GM23338 (cell line): ENCODE data around the gene RECQL5. TPM values are rescaled to one million over a fixed set of nuclear protein-coding genes. Genes with fewer than 3 reads are reported as not detected.

Experiments used
- ATAC-seq: fragments of 200-7000 bp; cut with Tn5 transposase; 3 replicates; pipeline ENCODE4 v1.9.1; 2020
- DNase-seq: peaks from one replicate; pipeline ENCODE4 v3.0.0-alpha.2; 2015; ENCODE audit warnings: low spot score
- H2AFZ ChIP-seq: fragments of 200-600 bp; sonication (generic); 2 replicates; pipeline ENCODE4 v1.8.0; 2016; ENCODE audit warnings: antibody characterized with exemption, mild to moderate bottlenecking, moderate library complexity
- H3F3A ChIP-seq: fragments of 200-600 bp; sonication (generic); replicated peaks from 2 replicates; pipeline ENCODE4 v1.8.0; 2017; ENCODE audit warnings: antibody characterized with exemption, mixed run types, low read depth
- H3K27ac ChIP-seq: fragments of 200-600 bp; sonication (generic); 2 replicates; pipeline ENCODE4 v1.6.1; 2016; ENCODE audit warnings: low read depth
- H3K27me3 ChIP-seq: fragments of 200-600 bp; sonication (generic); 2 replicates; pipeline ENCODE4 v1.8.0; 2016; ENCODE audit warnings: mild to moderate bottlenecking, mixed run types, moderate library complexity; ENCODE audit not compliant: insufficient read depth
- H3K36me3 ChIP-seq: fragments of 200-600 bp; sonication (generic); 2 replicates; pipeline ENCODE4 v1.8.0; 2016; ENCODE audit warnings: mild to moderate bottlenecking; ENCODE audit not compliant: insufficient read depth
- H3K4me1 ChIP-seq: fragments of 200-600 bp; sonication (generic); 2 replicates; pipeline ENCODE4 v1.8.0; 2016; ENCODE audit warnings: mild to moderate bottlenecking, moderate library complexity; ENCODE audit not compliant: insufficient read depth
- H3K4me2 ChIP-seq: fragments of 200-600 bp; sonication (generic); 2 replicates; pipeline ENCODE4 v1.7.1; 2017; ENCODE audit warnings: mixed run types
- H3K4me3 ChIP-seq: fragments of 200-600 bp; sonication (generic); 2 replicates; pipeline ENCODE4 v1.6.1; 2016; ENCODE audit warnings: mixed run types
- H3K79me2 ChIP-seq: fragments of 200-600 bp; sonication (generic); replicated peaks from 2 replicates; pipeline ENCODE4 v1.8.0; 2017; ENCODE audit warnings: mild to moderate bottlenecking; ENCODE audit not compliant: insufficient read depth
- H3K9me2 ChIP-seq: fragments of 200-600 bp; sonication (generic); 2 replicates; pipeline ENCODE4 v1.8.0; 2017; ENCODE audit not compliant: insufficient read depth
- H4K20me1 ChIP-seq: fragments of 200-600 bp; sonication (generic); replicated peaks from 2 replicates; pipeline ENCODE4 v1.8.0; 2017; ENCODE audit warnings: mild to moderate bottlenecking; ENCODE audit not compliant: insufficient read depth
- H3K27ac Mint-ChIP-seq: 2 replicates; pipeline ENCODE4 v1.8.0; 2020; ENCODE audit warnings: inconsistent platforms, mild to moderate bottlenecking, moderate library complexity, mixed read lengths
- H3K27me3 Mint-ChIP-seq: 3 replicates; pipeline ENCODE4 v1.8.0; 2022; ENCODE audit warnings: low read depth, mild to moderate bottlenecking, moderate library complexity, mixed read lengths, inconsistent platforms; ENCODE audit not compliant: insufficient read depth, poor library complexity
- H3K36me3 Mint-ChIP-seq: 3 replicates; pipeline ENCODE4 v1.8.0; 2021; ENCODE audit warnings: low read depth, mild to moderate bottlenecking, inconsistent platforms, moderate library complexity, mixed read lengths
- H3K4me1 Mint-ChIP-seq: 3 replicates; pipeline ENCODE4 v1.8.0; 2020; ENCODE audit warnings: mild to moderate bottlenecking, inconsistent platforms, mixed read lengths
- H3K4me3 Mint-ChIP-seq: 3 replicates; pipeline ENCODE4 v1.8.0; 2021; ENCODE audit warnings: moderate library complexity, mild to moderate bottlenecking, inconsistent platforms, mixed read lengths
- H3K9me3 Mint-ChIP-seq: 3 replicates; pipeline ENCODE4 v1.8.0; 2020; ENCODE audit warnings: moderate library complexity, mild to moderate bottlenecking, inconsistent platforms, mixed read lengths
- CTCF ChIP-seq, 2 experiments: fragments of 200-600 bp in 1 of 2; sonication (generic) in 1 of 2; conservative IDR thresholded peaks; 2 replicates each; pipeline versions ENCODE4 v1.5.1 to v1.6.1; 2016 to 2017; ENCODE audit warnings: antibody characterized with exemption in 2 of 2, low read depth in 2 of 2, mild to moderate bottlenecking in 2 of 2, moderate library complexity in 1 of 2
- ETS1 ChIP-seq: IDR thresholded peaks from 2 replicates; pipeline ENCODE4 v1.6.1; 2016; ENCODE audit warnings: antibody characterized with exemption
- EZH2 ChIP-seq: fragments of 200-600 bp; sonication (generic); IDR thresholded peaks from one replicate; pipeline ENCODE4 v1.8.0; 2017; ENCODE audit warnings: antibody characterized with exemption, mild to moderate bottlenecking, low read depth; ENCODE audit not compliant: unreplicated experiment
- EZH2phosphoT487 ChIP-seq: fragments of 200-600 bp; sonication (generic); IDR thresholded peaks from one replicate; pipeline ENCODE4 v1.8.1; 2018; ENCODE audit warnings: antibody characterized with exemption; ENCODE audit not compliant: unreplicated experiment
- POLR2AphosphoS5 ChIP-seq: IDR thresholded peaks from 2 replicates; pipeline ENCODE4 v1.6.1; 2016; ENCODE audit warnings: antibody characterized with exemption, low read depth
- ZNF114 ChIP-seq: fragments of 250-450 bp; sonication (Bioruptor Pico); IDR thresholded peaks from 2 replicates; pipeline ENCODE4 v1.5.0; 2020; ENCODE audit warnings: mild to moderate bottlenecking, moderate library complexity
- ZNF331 ChIP-seq: fragments of 250-450 bp; sonication (Bioruptor Pico); IDR thresholded peaks from 2 replicates; pipeline ENCODE4 v1.5.0; 2020; ENCODE audit warnings: low read depth, mild to moderate bottlenecking, moderate library complexity
- ZNF462 ChIP-seq: fragments of 250-450 bp; sonication (Bioruptor Pico); IDR thresholded peaks from 2 replicates; pipeline ENCODE4 v1.5.0; 2020; ENCODE audit warnings: mild to moderate bottlenecking, moderate library complexity
- polyA plus RNA-seq: library from polyadenylated mRNA; unstranded; fragments of >200 nt; fragmentation: Nextera tagmentation; extraction: Ambion mirVana; gene quantifications from 2 replicates; pipeline ENCODE4 v1.2.1, GENCODE V29; 2016
- total RNA-seq: library from RNA; depleted of rRNA; stranded (reverse); fragments of >200 nt; shearing (Covaris generic); gene quantifications from 2 replicates; pipeline ENCODE4 v1.2.3, GENCODE V29; 2014

The RECQL5 gene
- total and polyA plus RNA-seq, 2 experiments from 2014 or later: 20.0 to 23.3 TPM

- H3K36me3 Mint-ChIP-seq: peaks cover 5% of the 10 kb centered on the region; the same call in 1 of the 3 replicates
- no peaks in the 10 kb centered on the region; the same call in 1 of the 2 replicates for H4K20me1 ChIP-seq
- no peak overlapping the region for H3K4me3 Mint-ChIP-seq
- no peaks in the 10 kb centered on the region for H3K9me3 Mint-ChIP-seq
- no peak overlapping the region for H3K27ac ChIP-seq
- no peaks in the 10 kb centered on the region; the same call in 1 of the 2 replicates for H3K36me3 ChIP-seq
- no peaks in the 10 kb centered on the region for H3K9me2 ChIP-seq
- H3K79me2 ChIP-seq: no peaks in the 10 kb centered on the region
- DNase-seq: no peak
- H3K4me2 ChIP-seq: no peak overlapping the region
- peaks cover 18% of the 10 kb centered on the region for H3K4me1 Mint-ChIP-seq
- no peaks in the 10 kb centered on the region for H3K27me3 ChIP-seq
- no peak overlapping the region for H3K4me3 ChIP-seq
- no peak for ATAC-seq
- TF ChIP-seq ZNF462 (CRISPR knock-in tag) (no peak), POLR2AphosphoS5 (no peak), EZH2phosphoT487 (no peak), ETS1 (no peak), CTCF (conservative IDR thresholded peaks at IDR 0.05; ENCODE audit: low read depth in 2 of 2) (no peak), ZNF114 (CRISPR knock-in tag) (no peak), ZNF331 (CRISPR knock-in tag) (no peak), EZH2 (no peak)
- H2AFZ ChIP-seq: no peak overlapping the region
- peaks cover 9% of the 10 kb centered on the region for H3K4me1 ChIP-seq
- no peaks in the 10 kb centered on the region for H3F3A ChIP-seq
- no peak overlapping the region for H3K27ac Mint-ChIP-seq
- H3K27me3 Mint-ChIP-seq: peaks cover 16% of the 10 kb centered on the region
These were observed 36.7 kb downstream of the RECQL5 start for GRCh38 chr17:75630071-75630917.
